NCI-H1105 treated with DMSO at 0.1 percent for 48 hours (cell line): Measurements from ENCODE around the gene PSENEN.
A peak's percentile ranks its signal among the peaks of the same experiment; 100 is the strongest.

Experiments
- DNase-seq: peaks from one replicate; lab custom pipeline; 2025; lab: John Stamatoyannopoulos, UW

Gene PSENEN, protein sequence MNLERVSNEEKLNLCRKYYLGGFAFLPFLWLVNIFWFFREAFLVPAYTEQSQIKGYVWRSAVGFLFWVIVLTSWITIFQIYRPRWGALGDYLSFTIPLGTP

DNA sequence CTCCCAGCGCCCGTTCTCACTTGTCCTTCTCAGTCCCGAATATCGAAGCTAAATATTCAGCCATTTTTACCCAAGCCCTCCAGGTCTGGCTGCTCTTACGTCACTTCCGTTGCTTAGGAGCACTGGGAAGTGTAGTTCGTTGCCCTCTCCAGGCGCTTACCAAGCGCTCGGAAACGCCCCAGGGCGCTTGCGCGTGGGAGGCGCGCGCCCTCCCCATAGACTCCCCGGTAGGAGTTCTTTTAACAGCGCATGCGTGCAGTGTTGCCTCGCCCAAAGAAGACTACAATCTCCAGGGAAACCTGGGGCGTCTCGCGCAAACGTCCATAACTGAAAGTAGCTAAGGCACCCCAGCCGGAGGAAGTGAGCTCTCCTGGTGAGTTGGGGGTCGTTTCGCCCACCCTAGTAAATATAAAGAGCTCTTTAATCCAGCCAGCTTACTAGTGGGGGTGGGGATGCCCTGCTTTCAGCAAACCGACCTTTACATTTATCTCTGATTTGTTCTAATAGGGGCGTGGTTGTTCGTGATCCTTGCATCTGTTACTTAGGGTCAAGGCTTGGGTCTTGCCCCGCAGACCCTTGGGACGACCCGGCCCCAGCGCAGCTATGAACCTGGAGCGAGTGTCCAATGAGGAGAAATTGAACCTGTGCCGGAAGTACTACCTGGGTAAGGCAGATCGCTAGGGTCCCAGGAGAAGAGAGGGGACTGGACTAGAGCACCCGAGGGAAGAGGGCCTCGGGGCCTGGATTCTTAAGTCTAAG, at the start of gene PSENEN, which contains the start of gene U2AF1L4:
TSS of gene PSENEN (plus strand) at position 324 of the 759 bp plus-strand sequence. CDS start at position 604, 280 bp downstream.
TSS of gene U2AF1L4 (minus strand) at position 91 of the 759 bp plus-strand sequence. CDS start at position 64, 27 bp downstream.
- peak; percentile 99 for DNase-seq

- DNase-seq, result no peak
Observed at GRCh38 chr19:35695895-35696422, 49.5 kb upstream of the PSENEN start.

DNA sequence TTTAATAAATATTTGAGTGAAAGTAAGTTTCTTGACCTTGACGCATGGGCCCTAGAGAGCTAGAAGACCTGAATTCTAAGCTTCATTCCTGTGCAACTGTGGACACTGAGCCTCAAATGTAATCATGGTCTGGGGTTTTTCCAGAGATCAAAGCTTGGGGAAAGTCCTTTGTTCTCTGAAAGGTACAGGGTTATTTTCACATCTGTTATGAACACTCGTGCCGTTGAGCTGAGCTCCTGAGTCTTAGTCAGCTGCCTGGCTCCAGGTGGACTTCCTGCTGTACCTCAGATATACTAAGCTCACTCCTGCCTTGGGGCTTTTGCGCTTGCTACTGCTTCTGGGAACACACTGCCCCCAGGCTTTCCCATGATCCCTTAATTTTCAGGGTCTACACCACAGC, 48.6 kb upstream of the PSENEN start:
- DNase-seq, result no peak

DNA sequence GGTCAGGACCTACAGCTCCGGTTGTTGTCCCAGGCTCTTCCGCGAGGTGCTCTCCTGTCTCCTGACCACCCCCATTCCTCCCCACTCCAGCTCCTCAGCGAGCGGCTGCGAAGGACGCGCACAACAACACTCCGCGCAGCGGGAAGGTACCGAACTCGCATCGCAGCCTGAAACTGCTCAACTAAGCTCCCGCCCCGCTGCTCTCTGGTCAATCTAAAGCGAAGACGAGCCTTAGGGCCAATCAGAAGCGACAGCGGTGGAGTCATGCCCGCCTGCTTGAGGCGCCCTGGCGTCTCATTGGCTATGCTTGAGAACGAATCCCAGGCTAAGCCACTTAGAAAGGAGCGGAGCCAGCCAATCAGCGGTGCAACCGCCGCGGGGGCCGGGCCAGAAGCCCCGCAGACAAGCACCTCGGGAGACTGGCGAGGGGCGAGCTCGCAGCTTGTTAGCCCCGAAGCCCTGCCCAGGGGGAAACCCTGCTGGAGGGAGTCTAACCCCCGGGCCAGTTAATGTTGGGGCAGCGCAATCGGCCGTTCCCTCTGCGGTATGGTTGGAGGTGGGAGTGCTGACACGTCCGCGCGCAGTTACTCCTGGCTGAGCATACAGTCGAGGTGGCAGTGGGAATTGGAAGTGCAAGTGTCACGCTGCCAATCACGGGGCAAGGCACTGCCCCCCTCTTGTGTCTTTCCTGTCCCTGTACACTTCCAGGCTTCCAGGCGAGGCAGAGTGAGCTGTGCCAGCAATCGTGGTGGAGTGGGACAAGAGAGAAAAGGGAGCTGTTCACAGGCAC, 43.0 kb upstream of the PSENEN start:
- DNase-seq, result peak; percentile 99

DNA sequence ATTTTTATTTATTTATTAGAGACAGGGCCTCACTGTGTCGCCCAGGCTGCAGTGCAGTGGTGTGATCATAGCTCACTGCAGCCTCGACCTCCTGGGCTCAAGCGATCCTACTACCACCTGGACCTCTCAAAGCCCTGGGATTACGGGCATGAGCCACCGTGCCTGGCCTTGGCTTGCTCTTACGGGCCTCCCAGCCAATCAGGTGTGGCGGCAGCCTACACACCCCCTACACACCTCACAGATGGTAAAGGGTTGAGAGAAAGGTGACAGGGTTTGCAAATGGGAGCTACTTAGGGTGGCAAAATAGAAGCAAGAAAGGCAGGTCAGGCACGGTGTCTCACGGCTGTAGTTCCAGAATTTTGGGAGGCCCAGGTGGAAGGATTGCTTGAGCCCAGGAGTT, 42.1 kb upstream of the PSENEN start:
- DNase-seq, result no peak

DNA sequence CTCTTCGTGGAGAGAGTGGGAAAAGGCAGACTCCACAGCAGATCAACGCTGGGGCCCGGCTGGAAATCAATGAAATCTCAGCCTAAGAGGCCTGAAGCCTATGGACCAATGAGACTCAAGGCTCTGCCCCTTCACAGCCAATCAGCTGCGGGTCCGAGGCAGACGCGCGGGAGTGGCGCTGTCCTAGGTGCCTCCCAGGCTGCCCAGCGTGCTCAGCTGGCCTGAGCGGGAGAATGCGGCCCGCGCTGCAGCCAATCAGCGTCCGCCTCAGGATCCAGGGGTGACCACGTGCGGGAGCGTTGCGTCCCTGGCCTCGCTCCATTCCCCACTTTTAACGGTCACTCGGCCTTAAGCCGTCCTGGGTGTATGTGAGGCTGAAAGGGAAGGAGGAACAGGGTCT, 41.2 kb upstream of the PSENEN start, which contains the start of gene ZBTB32:
TSS of gene ZBTB32 (plus strand) at position 341 of the 400 bp plus-strand sequence. CDS start 10,069 bp downstream, outside the sequence.
- DNase-seq, result no peak

GRCh38 chr19:35708391-35708790, 37.1 kb upstream of the PSENEN start:
- no peak for DNase-seq

GRCh38 chr19:35710784-35711723, 34.4 kb upstream of the PSENEN start:
- DNase-seq, result no peak

DNA sequence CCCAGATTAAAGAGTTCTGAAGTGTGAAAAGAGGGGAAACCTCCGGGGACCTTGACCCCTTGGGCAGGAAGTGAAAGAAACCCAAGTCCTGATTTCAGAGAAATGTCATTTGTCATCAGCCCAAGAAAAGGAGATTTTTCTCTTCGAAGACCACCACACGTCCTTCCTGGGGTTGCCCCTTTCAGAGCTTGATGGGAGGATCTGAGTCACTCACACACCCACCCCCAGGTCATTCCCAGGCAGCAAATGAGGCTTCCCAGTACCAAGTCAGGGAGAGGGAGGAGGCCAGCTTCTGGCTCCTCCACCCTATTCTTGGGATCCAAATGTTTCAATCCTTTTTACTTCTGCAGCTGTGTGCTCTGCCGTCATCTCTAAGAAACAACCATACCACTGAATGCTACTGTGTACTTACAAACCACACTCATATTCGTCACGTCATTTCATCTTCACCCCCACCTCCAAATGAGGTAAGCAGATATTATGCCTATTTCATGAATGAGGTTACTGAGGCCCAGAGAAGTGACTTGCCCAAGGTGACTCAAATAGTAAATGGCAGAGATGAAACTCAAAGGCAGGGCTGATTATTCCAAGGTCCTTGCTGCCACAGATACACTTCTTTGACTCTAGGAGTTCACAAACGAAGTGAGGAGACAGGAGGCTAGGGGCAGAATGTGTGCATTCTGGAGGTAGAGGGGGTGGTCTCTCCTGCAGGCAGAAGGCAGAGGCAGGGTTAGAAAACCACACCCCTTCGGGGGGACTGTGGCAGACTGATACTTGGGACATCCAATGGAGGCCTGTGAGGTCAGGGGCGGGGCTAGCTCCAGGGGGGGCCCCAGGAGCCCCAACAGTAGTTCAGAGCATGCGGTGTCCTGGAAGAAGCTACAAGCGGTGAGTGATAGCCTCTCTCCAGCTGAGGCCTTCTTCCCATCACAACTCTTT, 32.6 kb upstream of the PSENEN start:
- no peak for DNase-seq

DNA sequence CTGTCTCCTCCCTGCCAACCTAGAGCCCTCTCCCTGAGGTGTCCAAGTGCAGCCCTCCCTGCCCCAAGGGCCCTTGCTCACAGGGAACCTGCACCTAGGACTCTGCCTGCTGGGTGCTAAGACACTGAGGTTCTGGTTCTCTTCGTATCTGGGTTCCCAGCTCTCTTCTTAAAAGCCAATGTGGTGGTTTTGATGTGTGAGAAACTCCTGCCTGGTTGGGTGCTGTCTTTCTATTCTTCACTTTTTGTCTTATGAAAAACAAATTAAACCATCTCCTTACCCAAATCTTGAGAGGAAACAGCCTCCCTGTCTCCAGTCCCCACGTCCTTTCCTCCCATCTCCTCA, 32.0 kb upstream of the PSENEN start:
- DNase-seq, result no peak

GRCh38 chr19:35713904-35714495, 31.5 kb upstream of the PSENEN start:
- no peak for DNase-seq

GRCh38 chr19:35714601-35715354, 30.7 kb upstream of the PSENEN start:
- DNase-seq, result no peak

DNA sequence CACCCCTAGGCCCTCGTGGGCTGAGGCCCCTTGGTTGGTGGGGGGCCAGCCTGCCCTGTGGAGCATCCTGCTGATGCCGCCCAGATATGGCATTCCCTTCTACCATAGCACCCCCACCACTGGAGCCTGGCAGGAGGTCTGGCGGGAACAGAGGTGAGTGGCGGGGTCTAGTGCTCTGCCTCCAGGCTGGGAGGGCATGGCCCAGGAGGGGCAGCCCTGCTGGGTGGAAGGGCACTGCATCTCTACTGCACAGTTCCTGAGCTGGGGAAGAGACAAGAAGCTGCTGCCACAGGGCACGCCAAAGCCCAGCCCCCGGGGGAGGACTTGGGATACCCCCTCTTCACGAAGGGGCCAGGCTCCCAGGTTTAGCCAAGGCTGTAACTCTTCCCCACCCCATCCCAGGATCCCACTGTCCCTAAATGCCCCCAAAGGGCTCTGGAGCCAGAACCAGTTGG, 30.1 kb upstream of the PSENEN start:
- DNase-seq, result no peak

- peak; percentile 51 for DNase-seq
Observed at GRCh38 chr19:35715981-35716800, 29.3 kb upstream of the PSENEN start.

DNA sequence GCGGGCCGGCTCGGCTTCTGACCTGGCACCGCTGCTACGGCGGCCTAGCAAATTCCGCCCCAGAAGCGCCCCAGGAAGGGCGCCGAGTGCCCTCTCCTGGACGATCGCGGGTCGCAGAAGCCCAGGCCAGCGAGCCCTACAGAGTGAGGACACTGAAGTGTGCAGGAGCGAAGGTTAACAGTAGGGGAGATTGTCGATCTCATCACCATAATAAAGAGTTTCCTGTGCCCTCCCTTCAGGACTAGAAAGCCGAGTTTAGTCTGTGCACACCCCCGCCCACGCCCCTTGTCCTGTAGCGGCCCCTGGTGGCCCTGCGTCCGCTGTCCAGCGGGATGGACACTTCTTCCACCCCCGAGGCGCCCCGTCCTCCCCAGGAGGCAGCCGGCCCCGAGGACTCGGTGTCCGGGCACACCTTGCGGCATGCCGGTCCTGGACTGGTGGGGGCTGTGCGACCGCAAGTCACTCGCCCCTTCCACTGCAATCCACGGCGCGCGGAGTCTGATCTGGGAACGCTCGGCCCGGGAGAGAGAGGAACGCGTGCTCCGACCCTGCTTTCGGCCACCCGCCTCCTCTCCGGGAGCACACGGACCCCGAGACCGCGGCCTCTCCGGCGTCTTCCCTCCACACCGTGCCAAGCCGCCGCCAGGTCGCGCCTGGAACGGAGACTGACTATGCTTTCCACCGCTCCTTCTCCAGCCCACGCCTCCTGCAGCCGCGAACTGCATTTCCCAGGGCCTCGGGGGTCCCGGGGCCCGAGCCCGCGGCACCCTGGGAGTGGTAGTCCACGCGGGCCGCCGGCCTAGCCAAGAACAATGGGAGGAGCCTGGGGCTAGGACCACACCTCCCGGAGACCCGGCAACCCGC, 28.4 kb upstream of the PSENEN start:
- peak; percentile 95 for DNase-seq

DNA sequence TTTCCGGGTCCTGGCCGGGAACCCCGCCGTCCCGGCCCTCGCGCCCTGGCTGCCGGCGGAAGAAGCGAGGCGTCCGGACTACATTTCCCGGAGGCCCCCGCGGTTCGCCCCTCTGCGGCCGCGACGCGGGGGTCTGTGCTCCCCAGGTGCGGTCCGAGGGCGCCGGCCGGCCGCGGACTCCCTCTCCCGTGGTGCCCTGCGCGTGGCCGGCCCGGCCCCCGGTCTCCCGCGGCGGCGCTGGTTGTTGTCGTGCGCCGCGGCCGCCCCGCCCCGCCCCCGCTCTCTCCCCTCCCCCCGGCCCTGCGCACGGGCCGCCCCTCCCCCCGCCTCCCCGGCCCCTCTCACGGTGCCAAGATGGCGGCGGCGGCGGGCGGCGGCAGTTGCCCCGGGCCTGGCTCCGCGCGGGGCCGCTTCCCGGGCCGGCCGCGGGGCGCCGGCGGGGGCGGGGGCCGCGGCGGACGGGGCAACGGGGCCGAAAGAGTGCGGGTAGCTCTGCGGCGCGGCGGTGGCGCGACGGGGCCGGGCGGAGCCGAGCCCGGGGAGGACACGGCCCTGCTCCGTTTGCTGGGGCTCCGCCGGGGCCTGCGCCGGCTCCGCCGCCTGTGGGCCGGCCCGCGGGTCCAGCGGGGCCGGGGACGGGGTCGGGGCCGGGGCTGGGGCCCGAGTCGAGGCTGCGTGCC, 27.6 kb upstream of the PSENEN start, which contains the start of gene KMT2B:
TSS of gene KMT2B (plus strand) at position 339 of the 680 bp plus-strand sequence. CDS start at position 355, 16 bp downstream.
- no peak for DNase-seq
